ENCODE data around the gene ANKRD10. TPM values are rescaled to one million over a fixed set of nuclear protein-coding genes. Genes with fewer than 3 reads are reported as not detected.

ANKRD10 gene
- total RNA-seq, 1 experiment from 2014 or later = 219 TPM

DNA sequence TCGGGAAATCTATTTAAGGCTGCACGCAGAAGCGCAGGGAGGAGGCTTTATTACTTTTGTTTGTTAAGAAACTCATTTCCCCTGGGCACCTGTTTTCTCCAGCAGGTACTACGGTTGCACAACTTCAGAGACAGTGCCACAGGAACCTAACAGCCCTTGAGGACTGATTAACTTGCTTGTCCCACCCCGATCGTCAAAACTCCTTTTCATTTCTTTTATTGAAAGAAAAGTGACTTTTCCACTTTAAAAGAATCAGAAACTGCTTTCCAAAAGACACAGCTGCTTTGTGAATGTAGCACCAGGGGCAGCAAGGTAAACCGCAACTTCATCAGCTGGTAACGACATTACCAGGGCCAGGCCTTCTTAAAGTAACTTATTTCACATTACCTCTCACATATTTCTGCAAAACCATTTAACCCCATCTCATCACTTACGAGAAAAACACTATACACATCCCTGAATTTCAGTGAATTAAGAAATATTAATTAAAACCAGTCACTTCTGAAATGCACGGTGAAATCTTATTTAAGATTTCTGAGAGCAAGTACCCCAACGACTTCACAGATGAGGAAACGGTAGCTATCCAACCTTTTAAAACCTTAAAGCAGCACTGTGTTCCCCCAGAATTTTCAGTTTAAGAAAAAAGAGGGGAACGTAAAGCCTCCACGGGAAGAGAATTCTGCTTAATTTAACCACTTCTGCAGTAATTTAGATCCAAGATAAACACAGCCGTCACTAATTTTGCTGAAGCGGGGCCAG is 1.4 kb downstream of the ANKRD10 start (continued):
- TF ChIP-seq, protein P1, sequence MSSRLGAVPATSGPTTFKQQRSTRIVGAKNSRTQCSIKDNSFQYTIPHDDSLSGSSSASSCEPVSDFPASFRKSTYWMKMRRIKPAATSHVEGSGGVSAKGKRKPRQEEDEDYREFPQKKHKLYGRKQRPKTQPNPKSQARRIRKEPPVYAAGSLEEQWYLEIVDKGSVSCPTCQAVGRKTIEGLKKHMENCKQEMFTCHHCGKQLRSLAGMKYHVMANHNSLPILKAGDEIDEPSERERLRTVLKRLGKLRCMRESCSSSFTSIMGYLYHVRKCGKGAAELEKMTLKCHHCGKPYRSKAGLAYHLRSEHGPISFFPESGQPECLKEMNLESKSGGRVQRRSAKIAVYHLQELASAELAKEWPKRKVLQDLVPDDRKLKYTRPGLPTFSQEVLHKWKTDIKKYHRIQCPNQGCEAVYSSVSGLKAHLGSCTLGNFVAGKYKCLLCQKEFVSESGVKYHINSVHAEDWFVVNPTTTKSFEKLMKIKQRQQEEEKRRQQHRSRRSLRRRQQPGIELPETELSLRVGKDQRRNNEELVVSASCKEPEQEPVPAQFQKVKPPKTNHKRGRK (CRISPR knock-in tag; IDR thresholded peaks at IDR 0.05; ENCODE audit: borderline replicate concordance) = no peak
- TF ChIP-seq TEAD4 (CRISPR knock-in tag; IDR thresholded peaks at IDR 0.05) (no peak), RORB (CRISPR knock-in tag; IDR thresholded peaks at IDR 0.05) (no peak), PRRX2 (CRISPR knock-in tag; IDR thresholded peaks at IDR 0.05) (no peak)

DNA sequence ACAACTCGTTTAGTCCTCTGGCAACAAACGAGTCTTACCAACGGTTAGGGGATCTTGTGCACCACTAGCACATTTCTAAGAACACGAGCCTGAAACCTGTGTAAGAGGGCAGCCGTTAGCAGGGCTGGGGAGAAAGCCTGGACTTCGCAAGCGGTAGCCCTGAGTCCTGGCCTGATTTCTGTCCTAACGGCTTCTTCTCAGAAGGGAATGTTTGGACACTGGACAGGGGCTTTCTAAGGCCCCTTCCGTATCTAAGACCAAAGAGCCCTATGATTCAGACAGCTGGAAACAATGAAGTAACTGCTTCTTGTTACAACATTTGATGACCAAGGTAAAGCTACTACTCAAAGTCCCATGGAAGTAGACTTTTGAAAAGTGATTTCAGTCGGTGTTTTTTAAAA is 2.2 kb downstream of the ANKRD10 start:
- Mint-ChIP-seq H3K4me3 (peak overlapping the region; percentile 92), H3K36me3 (peaks cover 24% of the 10 kb centered on the region), H3K27me3 (ENCODE audit: low read depth) (no peaks in the 10 kb centered on the region), H3K27ac (peak overlapping the region; percentile 87; the same call in 1 of the 2 replicates), H3K9me3 (no peaks in the 10 kb centered on the region), H3K4me1 (peaks cover 64% of the 10 kb centered on the region)
- ATAC-seq (no peak), DNase-seq (ENCODE audit: low spot score) (no peak)
- ChIA-PET CTCF (interaction anchor here (1.0 kb wide), 1 partner anchor 268 kb away, joined by 3 read pairs; no protein-coding TSS in a partner anchor), POLR2A (interaction anchor here (1.8 kb wide), 1 partner anchor 200 kb away, joined by 6 read pairs; no protein-coding TSS in a partner anchor)
- TF ChIP-seq, protein P2, sequence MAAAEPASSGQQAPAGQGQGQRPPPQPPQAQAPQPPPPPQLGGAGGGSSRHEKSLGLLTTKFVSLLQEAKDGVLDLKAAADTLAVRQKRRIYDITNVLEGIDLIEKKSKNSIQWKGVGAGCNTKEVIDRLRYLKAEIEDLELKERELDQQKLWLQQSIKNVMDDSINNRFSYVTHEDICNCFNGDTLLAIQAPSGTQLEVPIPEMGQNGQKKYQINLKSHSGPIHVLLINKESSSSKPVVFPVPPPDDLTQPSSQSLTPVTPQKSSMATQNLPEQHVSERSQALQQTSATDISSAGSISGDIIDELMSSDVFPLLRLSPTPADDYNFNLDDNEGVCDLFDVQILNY (CRISPR knock-in tag; IDR thresholded peaks at IDR 0.05) = no peak
- no peak for TF ChIP-seq SP1 (CRISPR knock-in tag; conservative IDR thresholded peaks at IDR 0.05)
- TF ChIP-seq ATF1 (CRISPR knock-in tag; IDR thresholded peaks at IDR 0.05) = no peak
- TF ChIP-seq, protein P3, sequence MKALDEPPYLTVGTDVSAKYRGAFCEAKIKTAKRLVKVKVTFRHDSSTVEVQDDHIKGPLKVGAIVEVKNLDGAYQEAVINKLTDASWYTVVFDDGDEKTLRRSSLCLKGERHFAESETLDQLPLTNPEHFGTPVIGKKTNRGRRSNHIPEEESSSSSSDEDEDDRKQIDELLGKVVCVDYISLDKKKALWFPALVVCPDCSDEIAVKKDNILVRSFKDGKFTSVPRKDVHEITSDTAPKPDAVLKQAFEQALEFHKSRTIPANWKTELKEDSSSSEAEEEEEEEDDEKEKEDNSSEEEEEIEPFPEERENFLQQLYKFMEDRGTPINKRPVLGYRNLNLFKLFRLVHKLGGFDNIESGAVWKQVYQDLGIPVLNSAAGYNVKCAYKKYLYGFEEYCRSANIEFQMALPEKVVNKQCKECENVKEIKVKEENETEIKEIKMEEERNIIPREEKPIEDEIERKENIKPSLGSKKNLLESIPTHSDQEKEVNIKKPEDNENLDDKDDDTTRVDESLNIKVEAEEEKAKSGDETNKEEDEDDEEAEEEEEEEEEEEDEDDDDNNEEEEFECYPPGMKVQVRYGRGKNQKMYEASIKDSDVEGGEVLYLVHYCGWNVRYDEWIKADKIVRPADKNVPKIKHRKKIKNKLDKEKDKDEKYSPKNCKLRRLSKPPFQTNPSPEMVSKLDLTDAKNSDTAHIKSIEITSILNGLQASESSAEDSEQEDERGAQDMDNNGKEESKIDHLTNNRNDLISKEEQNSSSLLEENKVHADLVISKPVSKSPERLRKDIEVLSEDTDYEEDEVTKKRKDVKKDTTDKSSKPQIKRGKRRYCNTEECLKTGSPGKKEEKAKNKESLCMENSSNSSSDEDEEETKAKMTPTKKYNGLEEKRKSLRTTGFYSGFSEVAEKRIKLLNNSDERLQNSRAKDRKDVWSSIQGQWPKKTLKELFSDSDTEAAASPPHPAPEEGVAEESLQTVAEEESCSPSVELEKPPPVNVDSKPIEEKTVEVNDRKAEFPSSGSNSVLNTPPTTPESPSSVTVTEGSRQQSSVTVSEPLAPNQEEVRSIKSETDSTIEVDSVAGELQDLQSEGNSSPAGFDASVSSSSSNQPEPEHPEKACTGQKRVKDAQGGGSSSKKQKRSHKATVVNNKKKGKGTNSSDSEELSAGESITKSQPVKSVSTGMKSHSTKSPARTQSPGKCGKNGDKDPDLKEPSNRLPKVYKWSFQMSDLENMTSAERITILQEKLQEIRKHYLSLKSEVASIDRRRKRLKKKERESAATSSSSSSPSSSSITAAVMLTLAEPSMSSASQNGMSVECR (CRISPR knock-in tag; IDR thresholded peaks at IDR 0.05; ENCODE audit: borderline replicate concordance) = no peak
- TF ChIP-seq, protein P4, sequence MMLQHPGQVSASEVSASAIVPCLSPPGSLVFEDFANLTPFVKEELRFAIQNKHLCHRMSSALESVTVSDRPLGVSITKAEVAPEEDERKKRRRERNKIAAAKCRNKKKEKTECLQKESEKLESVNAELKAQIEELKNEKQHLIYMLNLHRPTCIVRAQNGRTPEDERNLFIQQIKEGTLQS (CRISPR knock-in tag; conservative IDR thresholded peaks at IDR 0.05) = no peak
- TF ChIP-seq, protein P5, sequence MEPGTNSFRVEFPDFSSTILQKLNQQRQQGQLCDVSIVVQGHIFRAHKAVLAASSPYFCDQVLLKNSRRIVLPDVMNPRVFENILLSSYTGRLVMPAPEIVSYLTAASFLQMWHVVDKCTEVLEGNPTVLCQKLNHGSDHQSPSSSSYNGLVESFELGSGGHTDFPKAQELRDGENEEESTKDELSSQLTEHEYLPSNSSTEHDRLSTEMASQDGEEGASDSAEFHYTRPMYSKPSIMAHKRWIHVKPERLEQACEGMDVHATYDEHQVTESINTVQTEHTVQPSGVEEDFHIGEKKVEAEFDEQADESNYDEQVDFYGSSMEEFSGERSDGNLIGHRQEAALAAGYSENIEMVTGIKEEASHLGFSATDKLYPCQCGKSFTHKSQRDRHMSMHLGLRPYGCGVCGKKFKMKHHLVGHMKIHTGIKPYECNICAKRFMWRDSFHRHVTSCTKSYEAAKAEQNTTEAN (CRISPR knock-in tag; IDR thresholded peaks at IDR 0.05) = no peak
- no peak for TF ChIP-seq GTF2I (CRISPR knock-in tag; conservative IDR thresholded peaks at IDR 0.05)
- TF ChIP-seq, protein P6, sequence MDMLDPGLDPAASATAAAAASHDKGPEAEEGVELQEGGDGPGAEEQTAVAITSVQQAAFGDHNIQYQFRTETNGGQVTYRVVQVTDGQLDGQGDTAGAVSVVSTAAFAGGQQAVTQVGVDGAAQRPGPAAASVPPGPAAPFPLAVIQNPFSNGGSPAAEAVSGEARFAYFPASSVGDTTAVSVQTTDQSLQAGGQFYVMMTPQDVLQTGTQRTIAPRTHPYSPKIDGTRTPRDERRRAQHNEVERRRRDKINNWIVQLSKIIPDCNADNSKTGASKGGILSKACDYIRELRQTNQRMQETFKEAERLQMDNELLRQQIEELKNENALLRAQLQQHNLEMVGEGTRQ (CRISPR knock-in tag; IDR thresholded peaks at IDR 0.05) = no peak
- TF ChIP-seq MYBL2 (CRISPR knock-in tag; IDR thresholded peaks at IDR 0.05) = no peak
- TF ChIP-seq ZNF671 (CRISPR knock-in tag; IDR thresholded peaks at IDR 0.05) = no peak
- TF ChIP-seq, protein P7, sequence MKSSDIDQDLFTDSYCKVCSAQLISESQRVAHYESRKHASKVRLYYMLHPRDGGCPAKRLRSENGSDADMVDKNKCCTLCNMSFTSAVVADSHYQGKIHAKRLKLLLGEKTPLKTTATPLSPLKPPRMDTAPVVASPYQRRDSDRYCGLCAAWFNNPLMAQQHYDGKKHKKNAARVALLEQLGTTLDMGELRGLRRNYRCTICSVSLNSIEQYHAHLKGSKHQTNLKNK (CRISPR knock-in tag; IDR thresholded peaks at IDR 0.05) = no peak
- no peak for TF ChIP-seq FOXJ3 (CRISPR knock-in tag; IDR thresholded peaks at IDR 0.05; ENCODE audit: borderline replicate concordance)
- TF ChIP-seq, protein P8, sequence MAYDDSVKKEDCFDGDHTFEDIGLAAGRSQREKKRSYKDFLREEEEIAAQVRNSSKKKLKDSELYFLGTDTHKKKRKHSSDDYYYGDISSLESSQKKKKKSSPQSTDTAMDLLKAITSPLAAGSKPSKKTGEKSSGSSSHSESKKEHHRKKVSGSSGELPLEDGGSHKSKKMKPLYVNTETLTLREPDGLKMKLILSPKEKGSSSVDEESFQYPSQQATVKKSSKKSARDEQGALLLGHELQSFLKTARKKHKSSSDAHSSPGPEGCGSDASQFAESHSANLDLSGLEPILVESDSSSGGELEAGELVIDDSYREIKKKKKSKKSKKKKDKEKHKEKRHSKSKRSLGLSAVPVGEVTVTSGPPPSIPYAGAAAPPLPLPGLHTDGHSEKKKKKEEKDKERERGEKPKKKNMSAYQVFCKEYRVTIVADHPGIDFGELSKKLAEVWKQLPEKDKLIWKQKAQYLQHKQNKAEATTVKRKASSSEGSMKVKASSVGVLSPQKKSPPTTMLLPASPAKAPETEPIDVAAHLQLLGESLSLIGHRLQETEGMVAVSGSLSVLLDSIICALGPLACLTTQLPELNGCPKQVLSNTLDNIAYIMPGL (CRISPR knock-in tag; IDR thresholded peaks at IDR 0.05) = no peak
- TF ChIP-seq TCF7 (CRISPR knock-in tag; IDR thresholded peaks at IDR 0.05; ENCODE audit: low read depth) = no peak
- TF ChIP-seq, protein P9, sequence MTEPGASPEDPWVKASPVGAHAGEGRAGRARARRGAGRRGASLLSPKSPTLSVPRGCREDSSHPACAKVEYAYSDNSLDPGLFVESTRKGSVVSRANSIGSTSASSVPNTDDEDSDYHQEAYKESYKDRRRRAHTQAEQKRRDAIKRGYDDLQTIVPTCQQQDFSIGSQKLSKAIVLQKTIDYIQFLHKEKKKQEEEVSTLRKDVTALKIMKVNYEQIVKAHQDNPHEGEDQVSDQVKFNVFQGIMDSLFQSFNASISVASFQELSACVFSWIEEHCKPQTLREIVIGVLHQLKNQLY (CRISPR knock-in tag; IDR thresholded peaks at IDR 0.05) = no peak
- TF ChIP-seq TP53 (CRISPR knock-in tag; IDR thresholded peaks at IDR 0.05) = no peak
